Astrocyte of the cerebellum (primary cell): ENCODE measurements around the gene ARCN1.
"Not testable (repeated sequence)": the region's sequence is repeated elsewhere in the genome, so short reads cannot be mapped to it uniquely, and the experiment has no call there.

Source experiments
- DNase-seq: peaks from one replicate; pipeline ENCODE4 v3.0.0-alpha.2; 2011; ENCODE audit warnings: low read depth
- H3K4me3 ChIP-seq: 2 replicates; pipeline ENCODE4 v1.5.1; 2011; ENCODE audit warnings: mild to moderate bottlenecking, low read depth, low read length, moderate library complexity
- CTCF ChIP-seq: IDR thresholded peaks from 2 replicates; pipeline ENCODE4 v1.5.1; 2012; ENCODE audit warnings: low read length, low read depth, moderate library complexity, mild to moderate bottlenecking; ENCODE audit errors: missing control alignments
- in situ Hi-C: cut with HindIII; loops from 2 replicates; pipeline ENCODE4 v1.10.0; 2017; ENCODE audit warnings: low sequenced_read_pairs

Gene ARCN1

GRCh38 chr11:118609380-118610224, 37.4 kb downstream of the ARCN1 start:
- no peak for TF ChIP-seq CTCF

GRCh38 chr11:118610225-118610772, 38.1 kb downstream of the ARCN1 start:
- no peak for TF ChIP-seq CTCF
- DNase-seq: no peak
- H3K4me3 ChIP-seq: peak overlapping the region; percentile 18
- in situ Hi-C loops: no loop called here

More at GRCh38 chr11:118609380-118610224, 37.4 kb downstream of the ARCN1 start:
- DNase-seq: no peak
- peak overlapping the region; percentile 10 for H3K4me3 ChIP-seq
- in situ Hi-C loops: no loop called here

GRCh38 chr11:118610773-118611432, 38.7 kb downstream of the ARCN1 start:
- in situ Hi-C loops: no loop called here
- peak; percentile 79 for TF ChIP-seq CTCF
- no peak for DNase-seq

GRCh38 chr11:118611433-118611795, 39.2 kb downstream of the ARCN1 start:
- in situ Hi-C loops, DNase-seq, H3K4me3 ChIP-seq: not testable (repeated sequence)

More at GRCh38 chr11:118610773-118611432, 38.7 kb downstream of the ARCN1 start:
- peak overlapping the region; percentile 18 for H3K4me3 ChIP-seq

DNA sequence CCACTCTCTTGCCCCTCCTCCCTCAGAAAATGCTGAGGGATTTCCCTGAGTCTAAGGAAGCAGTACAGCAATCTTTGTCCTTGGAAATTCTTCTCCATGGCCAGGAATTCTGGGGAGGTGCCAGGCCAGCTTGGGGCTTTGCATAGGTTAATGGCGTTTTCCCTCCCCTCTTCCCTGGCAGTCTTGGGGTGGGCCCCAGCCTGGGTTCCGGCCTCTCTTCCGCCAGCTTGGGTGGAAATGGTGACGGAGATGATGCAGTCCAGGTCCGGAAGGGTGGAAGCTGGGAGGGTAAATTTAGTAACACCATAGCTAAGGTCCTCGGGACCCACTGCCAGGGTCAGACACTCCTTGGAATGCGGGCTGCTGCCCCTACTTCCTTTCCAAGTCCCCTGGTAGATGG, 40.2 kb downstream of the ARCN1 start:
- no peak for DNase-seq
- H3K4me3 ChIP-seq: no peak overlapping the region
- in situ Hi-C loops: no loop called here
- no peak for TF ChIP-seq CTCF

GRCh38 chr11:118614511-118614910, 42.3 kb downstream of the ARCN1 start:
- in situ Hi-C loops: no loop called here
- DNase-seq: no peak
- no peak for TF ChIP-seq CTCF
- H3K4me3 ChIP-seq: no peak overlapping the region
